Pancreas (tissue), 10 donors: ENCODE measurements around the gene CDKL1. TPM values are rescaled to one million over a fixed set of nuclear protein-coding genes. Genes with fewer than 3 reads are reported as not detected.

Experiments used
- ATAC-seq, 4 donors: fragments of 200-7000 bp; cut with Tn5 transposase; one replicate each; pipeline versions ENCODE4 v1.8.0 to v1.9.1; 2020; ENCODE audit warnings: mild to moderate bottlenecking in 4 of 4, moderate library complexity in 4 of 4
- DNase-seq, 6 donors: peaks; one replicate each; pipeline ENCODE4 v3.0.0-alpha.2; 2020
- FAIRE-seq: peaks from 2 replicates; lab custom pipeline; 2012; peaks lifted over from hg19 to GRCh38; lab: Jason Lieb, UNC
- H3K27ac ChIP-seq, 4 donors: fragments of 200-600 bp; sonication (generic); 1 replicate in 3 of 4; 2 replicates in 1 of 4; pipeline versions ENCODE4 v1.5.0 to v1.8.0; 2020
- H3K27me3 ChIP-seq, 4 donors: fragments of 200-600 bp; one replicate each; pipeline ENCODE4 v1.8.0; 2021
- H3K36me3 ChIP-seq, 3 donors: fragments of 200-600 bp; sonication (generic) in 1 of 3; one replicate each; pipeline versions ENCODE4 v1.5.0 to v1.8.0; 2020 to 2021
- H3K4me1 ChIP-seq, 3 donors: fragments of 200-600 bp; one replicate each; pipeline ENCODE4 v1.8.0; 2021
- H3K4me3 ChIP-seq, 4 donors: fragments of 200-600 bp; sonication (generic) in 2 of 4; one replicate each; pipeline versions ENCODE4 v1.5.0 to v1.8.0; 2020 to 2021
- H3K9me3 ChIP-seq, 4 donors: fragments of 200-600 bp; one replicate each; pipeline ENCODE4 v1.8.0; 2021
- WGBS, 2 donors: extraction: QIAGEN DNeasy Blood & Tissue Kit; methylation state at CpG; one replicate each; pipeline ENCODE4 v1.1.7; 2013; 5-methylcytosine and 5-hydroxymethylcytosine counted together
- intact Hi-C, 3 donors: fragments of 100-400 bp; cut with DNase I; formaldehyde crosslinking; loops; one replicate each; pipeline versions ENCODE4 v1.11.1 to v1.14.2; 2022
- polyA plus RNA-seq, 2 donors: library from polyadenylated mRNA; stranded (reverse); fragments of 200-250 nt; gene quantifications; one replicate each; pipeline ENCODE4 v1.2.3, GENCODE V29; 2013
- total RNA-seq, 6 donors: library from RNA; stranded (reverse); fragmentation: NEBNext Ultra II Directional in 4 of 6; extraction: Animal tissue kit (Norgen Biotek cat#: 25700) in 4 of 6; gene quantifications; one replicate each; pipeline versions ENCODE4 v1.2.1 to v1.2.4, GENCODE V29; 2021 to 2023
- TF ChIP-seq, protein P1 (sequence below), 4 donors: fragments of 200-600 bp; sonication (generic) in 3 of 4; IDR thresholded peaks; one replicate each; pipeline versions ENCODE4 v1.5.0 to v1.8.0; 2021; ENCODE audit warnings: antibody characterized with exemption in 4 of 4
- donor health status: healthy with polysubstance abuse.
- donor health status: DM: no; HTN: no; CAD: no; lungs with moderate emphysema.
- donor health status: DM: no; HTN: no; CAD: no.
- donor health status: control.
- donor health status: control.
- donor health status: Bipolar disorder and iron deficiency.
- donor health status: DM: yes; HTN: yes; CAD: no.
- donor health status: DM: no; HTN: no; CAD: no.
- donor health status: DM: no; HTN: no; CAD: no.
- donor health status: DM: yes; HTN: yes; CAD: no.

The CDKL1 gene
- total and polyA plus RNA-seq, 8 donors, result 0.56 to 5.5 (median 3.7) TPM

DNA sequence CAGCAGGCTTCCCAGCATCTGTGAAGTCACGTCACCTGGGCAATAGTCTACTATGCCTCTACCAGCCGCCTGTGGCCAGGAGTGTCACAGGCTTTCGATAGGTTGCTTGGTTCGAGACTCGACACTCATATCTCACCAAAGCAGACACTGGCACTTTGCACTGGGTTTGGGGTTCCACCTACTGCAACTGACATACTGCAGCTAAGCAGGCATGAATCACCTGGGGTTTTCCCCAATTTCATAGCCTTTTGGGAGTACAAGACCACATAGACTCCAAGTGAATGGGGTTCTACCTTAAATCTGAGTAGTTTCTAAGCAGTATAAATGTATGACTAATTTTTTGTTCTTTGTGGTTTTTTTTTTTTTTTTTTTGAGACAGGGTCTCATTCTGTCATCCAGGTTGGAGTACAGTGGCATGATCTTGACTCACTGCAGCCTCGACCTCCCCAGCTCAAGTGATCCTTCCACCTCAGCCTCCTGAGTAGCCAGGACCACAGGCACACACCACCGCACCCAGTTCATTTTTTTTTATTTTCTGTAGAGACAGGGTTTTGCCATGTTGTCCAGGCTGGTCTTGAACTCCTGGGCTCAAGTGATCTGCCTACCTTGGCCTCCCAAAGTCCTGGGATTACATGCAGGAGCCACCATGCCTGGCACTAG is 52.4 kb downstream of the CDKL1 start:
- peak in 1 of 4 donors; percentile 19 for ATAC-seq
- TF ChIP-seq, protein P1, sequence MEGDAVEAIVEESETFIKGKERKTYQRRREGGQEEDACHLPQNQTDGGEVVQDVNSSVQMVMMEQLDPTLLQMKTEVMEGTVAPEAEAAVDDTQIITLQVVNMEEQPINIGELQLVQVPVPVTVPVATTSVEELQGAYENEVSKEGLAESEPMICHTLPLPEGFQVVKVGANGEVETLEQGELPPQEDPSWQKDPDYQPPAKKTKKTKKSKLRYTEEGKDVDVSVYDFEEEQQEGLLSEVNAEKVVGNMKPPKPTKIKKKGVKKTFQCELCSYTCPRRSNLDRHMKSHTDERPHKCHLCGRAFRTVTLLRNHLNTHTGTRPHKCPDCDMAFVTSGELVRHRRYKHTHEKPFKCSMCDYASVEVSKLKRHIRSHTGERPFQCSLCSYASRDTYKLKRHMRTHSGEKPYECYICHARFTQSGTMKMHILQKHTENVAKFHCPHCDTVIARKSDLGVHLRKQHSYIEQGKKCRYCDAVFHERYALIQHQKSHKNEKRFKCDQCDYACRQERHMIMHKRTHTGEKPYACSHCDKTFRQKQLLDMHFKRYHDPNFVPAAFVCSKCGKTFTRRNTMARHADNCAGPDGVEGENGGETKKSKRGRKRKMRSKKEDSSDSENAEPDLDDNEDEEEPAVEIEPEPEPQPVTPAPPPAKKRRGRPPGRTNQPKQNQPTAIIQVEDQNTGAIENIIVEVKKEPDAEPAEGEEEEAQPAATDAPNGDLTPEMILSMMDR (IDR thresholded peaks at IDR 0.05), result no peak
- no peaks in the 10 kb centered on the region for H3K36me3 ChIP-seq
- no peaks in the 10 kb centered on the region for H3K9me3 ChIP-seq
- no peak overlapping the region for H3K27ac ChIP-seq
- no peaks in the 10 kb centered on the region for H3K27me3 ChIP-seq
- H3K4me1 ChIP-seq, result peaks cover 0 to 7% (median 0%) of the 10 kb centered on the region in 3 donors
- WGBS, 2 donors, result 88 to 92% methylated on average over 7 of the region's 7 CpGs
- intact Hi-C loops, result no loop called here
- FAIRE-seq, result no peak
- no peak for DNase-seq
- no peak overlapping the region for H3K4me3 ChIP-seq

DNA sequence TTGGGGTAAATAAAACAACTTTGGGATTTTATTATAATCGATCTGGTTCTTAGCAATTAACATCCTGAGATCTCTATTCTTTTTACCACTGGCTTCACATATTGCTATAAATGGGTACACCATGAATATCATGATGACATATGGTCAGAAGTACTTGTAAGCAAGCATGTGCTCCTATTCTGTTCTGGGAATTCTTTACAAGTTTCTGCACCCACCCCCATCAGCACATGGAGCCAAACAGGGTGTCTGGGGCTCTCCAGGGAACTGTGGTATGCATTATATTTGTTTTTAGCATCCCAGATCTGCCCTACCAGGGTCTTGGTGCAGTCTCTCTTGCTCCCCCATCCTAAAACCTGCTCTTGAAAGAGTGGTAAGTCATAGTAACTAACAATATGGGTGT is 53.2 kb downstream of the CDKL1 start:
- H3K4me1 ChIP-seq, result peaks cover 0 to 7% (median 0%) of the 10 kb centered on the region in 3 donors
- TF ChIP-seq, protein P1 (IDR thresholded peaks at IDR 0.05), result no peak
- H3K9me3 ChIP-seq, result no peaks in the 10 kb centered on the region
- no peaks in the 10 kb centered on the region for H3K36me3 ChIP-seq
- DNase-seq (no peak), FAIRE-seq (no peak), ATAC-seq (no peak)
- H3K27ac ChIP-seq, result no peak overlapping the region
- no peak overlapping the region for H3K4me3 ChIP-seq
- WGBS, 2 donors, result 58 to 71% methylated on average over 1 of the region's 1 CpG
- H3K27me3 ChIP-seq, result no peaks in the 10 kb centered on the region
- intact Hi-C loops, result no loop called here

DNA sequence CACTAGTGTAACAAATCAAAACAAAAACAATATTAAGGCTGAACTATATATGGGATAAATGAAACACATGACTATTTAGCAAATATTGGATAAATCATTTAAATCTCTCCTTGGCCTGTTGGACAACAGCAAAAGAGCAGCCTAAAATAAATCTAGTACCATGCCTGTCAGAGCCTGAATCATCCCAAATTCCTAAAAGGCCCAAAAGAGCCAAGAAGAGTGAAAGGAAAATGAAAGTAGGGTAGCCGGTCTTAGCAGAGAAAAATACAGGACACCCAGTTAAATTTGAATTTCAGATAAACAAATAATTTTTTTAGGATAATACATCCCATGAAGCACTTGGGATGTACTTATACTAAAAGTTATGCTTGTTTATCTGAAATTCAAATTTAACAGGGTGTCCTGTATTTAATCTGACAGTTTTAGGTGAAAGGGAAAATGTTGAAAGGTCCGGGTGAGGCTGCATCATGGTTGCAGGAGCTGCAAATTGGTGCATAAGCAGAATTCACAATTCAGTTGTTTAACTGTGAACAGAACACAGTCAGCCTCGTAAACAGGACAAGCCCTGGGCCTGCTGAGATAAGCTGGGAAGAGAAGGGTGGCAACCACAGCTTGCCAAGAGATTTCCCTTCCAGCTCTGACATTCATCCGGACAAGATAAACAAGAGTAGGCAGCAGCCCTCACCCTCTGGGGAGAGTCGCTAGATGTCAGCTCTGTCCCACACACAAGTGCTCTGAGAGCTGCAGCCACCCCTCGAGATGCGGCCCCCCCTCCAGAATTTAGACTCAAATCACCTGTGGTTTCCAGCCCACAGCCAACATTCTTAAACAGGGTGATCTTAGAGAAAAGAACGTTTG is 54.2 kb downstream of the CDKL1 start:
- Histone ChIP-seq H3K27me3 (no peaks in the 10 kb centered on the region), H3K9me3 (no peaks in the 10 kb centered on the region), H3K27ac (no peak overlapping the region), H3K36me3 (no peaks in the 10 kb centered on the region), H3K4me3 (no peak overlapping the region), H3K4me1 (peaks cover 0 to 3% (median 0%) of the 10 kb centered on the region in 3 donors)
- ATAC-seq, result peak; percentile 68 to 89 (median 82)
- DNase-seq, result peak in 4 of 6 donors; percentile 20 to 51 (median 30)
- TF ChIP-seq, protein P1 (IDR thresholded peaks at IDR 0.05), result no peak
- FAIRE-seq, result no peak
- intact Hi-C loops, result no loop called here
- WGBS, 2 donors, result 17 to 23% methylated on average over 8 of the region's 8 CpGs

DNA sequence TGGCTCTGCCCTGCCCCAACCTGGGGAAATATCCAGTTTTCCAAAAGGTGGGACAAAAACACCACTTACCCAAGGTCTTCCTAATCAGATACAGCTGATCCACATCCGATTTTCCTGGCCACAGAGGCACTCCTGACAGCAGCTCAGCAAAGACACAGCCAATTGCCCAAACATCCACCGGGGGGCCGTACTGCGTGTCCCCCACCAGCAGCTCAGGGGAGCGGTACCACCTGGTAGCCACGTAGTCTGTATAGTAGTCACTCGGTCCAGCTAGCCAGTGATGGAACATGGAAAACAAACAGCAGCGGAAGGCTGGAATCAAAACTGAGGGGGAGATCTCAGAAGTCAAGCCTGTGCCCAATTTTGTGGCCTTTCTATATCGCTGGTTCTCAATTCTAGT is 55.7 kb downstream of the CDKL1 start:
- Histone ChIP-seq H3K27me3 (no peaks in the 10 kb centered on the region), H3K36me3 (no peaks in the 10 kb centered on the region), H3K27ac (no peak overlapping the region), H3K4me1 (peaks cover 0 to 3% (median 2%) of the 10 kb centered on the region in 3 donors), H3K9me3 (no peaks in the 10 kb centered on the region), H3K4me3 (no peak overlapping the region)
- intact Hi-C loops, result no loop called here
- whole genome bisulfite sequencing, 2 donors, result 85 to 86% methylated on average over 9 of the region's 9 CpGs
- DNase-seq (no peak), ATAC-seq (no peak), FAIRE-seq (no peak)
- TF ChIP-seq, protein P1 (IDR thresholded peaks at IDR 0.05), result no peak
